Kidney (tissue), 14 donors: ENCODE results near the gene PDE4D. TPM values are rescaled to one million over a fixed set of nuclear protein-coding genes. Genes with fewer than 3 reads are reported as not detected.

Experiments used
- DNase-seq, 5 donors: peaks; one replicate each; pipeline ENCODE4 v3.0.0-alpha.2; 2013 to 2020
- FAIRE-seq: peaks from 2 replicates; lab custom pipeline; 2012; peaks lifted over from hg19 to GRCh38; lab: Jason Lieb, UNC
- H3K27ac ChIP-seq, 2 donors: one replicate each; pipeline ENCODE4 v1.7.0; 2013; ENCODE audit warnings: low read depth in 2 of 2, low read length in 2 of 2, inconsistent platforms in 1 of 2
- H3K27me3 ChIP-seq: one replicate; pipeline ENCODE4 v1.7.1; 2013; ENCODE audit warnings: low read length, inconsistent platforms; ENCODE audit not compliant: control insufficient read depth, insufficient read depth
- H3K36me3 ChIP-seq, 3 donors: one replicate each; pipeline versions ENCODE4 v1.7.0 to v1.7.1; 2013; ENCODE audit warnings: low read length in 3 of 3, control low read depth in 1 of 3, inconsistent platforms in 1 of 3; ENCODE audit not compliant: insufficient read depth in 3 of 3, control insufficient read depth in 2 of 3
- H3K4me1 ChIP-seq, 3 donors: one replicate each; pipeline versions ENCODE4 v1.7.0 to v1.7.1; 2013; ENCODE audit warnings: low read length in 3 of 3, inconsistent platforms in 1 of 3, low read depth in 1 of 3; ENCODE audit not compliant: control insufficient read depth in 2 of 3, insufficient read depth in 2 of 3
- H3K4me3 ChIP-seq, 3 donors: one replicate each; pipeline versions ENCODE4 v1.7.0 to v1.8.1; 2013; ENCODE audit warnings: low read length in 3 of 3, control low read depth in 1 of 3, inconsistent platforms in 1 of 3
- H3K9ac ChIP-seq, 3 donors: one replicate each; pipeline versions ENCODE4 v1.7.0 to v1.7.1; 2013; ENCODE audit warnings: low read length in 3 of 3, control low read depth in 1 of 3, inconsistent platforms in 1 of 3
- H3K9me3 ChIP-seq, 3 donors: one replicate each; pipeline versions ENCODE4 v1.7.0 to v1.7.1; 2013; ENCODE audit warnings: low read length in 3 of 3, control low read depth in 1 of 3, inconsistent platforms in 1 of 3; ENCODE audit not compliant: control insufficient read depth in 2 of 3, insufficient read depth in 1 of 3
- intact Hi-C: fragments of 100-400 bp; cut with DNase I; formaldehyde crosslinking; loops from one replicate; pipeline ENCODE4 v1.11.1; 2022
- polyA plus RNA-seq: library from polyadenylated mRNA; stranded (reverse); fragments of 350-450 nt; fragmentation: Illumina TruSeq; extraction: RNeasy Lipid Tissue Mini Kit (QIAGEN cat#74804); gene quantifications from one replicate; pipeline ENCODE4 v1.2.3, GENCODE V29; 2014; ENCODE audit warnings: low read depth, low replicate concordance; ENCODE audit not compliant: insufficient read depth
- total RNA-seq: library from RNA; stranded (reverse); fragmentation: NEBNext Ultra II Directional; extraction: Animal tissue kit (Norgen Biotek cat#: 25700); gene quantifications from one replicate; pipeline ENCODE4 v1.2.1, GENCODE V29; 2021
- TF ChIP-seq, protein P1 (sequence below): IDR thresholded peaks from 3 replicates; pipeline ENCODE4 v1.5.1; 2012; ENCODE audit warnings: mild to moderate bottlenecking, moderate library complexity, borderline replicate concordance; ENCODE audit not compliant: insufficient read depth; ENCODE audit errors: extremely low read depth
- donor health status: control.
- donor health status: control.
- donor health status: control.
- donor health status: control.
- donor health status: control.
- donor health status: DM: yes; HTN: yes; CAD: no.
- donor health status: Normal renal cell carcinoma (clear cell type).

Gene PDE4D
- total and polyA plus RNA-seq, 2 donors from 2014 or later: 9.2 to 78.9 TPM

DNA sequence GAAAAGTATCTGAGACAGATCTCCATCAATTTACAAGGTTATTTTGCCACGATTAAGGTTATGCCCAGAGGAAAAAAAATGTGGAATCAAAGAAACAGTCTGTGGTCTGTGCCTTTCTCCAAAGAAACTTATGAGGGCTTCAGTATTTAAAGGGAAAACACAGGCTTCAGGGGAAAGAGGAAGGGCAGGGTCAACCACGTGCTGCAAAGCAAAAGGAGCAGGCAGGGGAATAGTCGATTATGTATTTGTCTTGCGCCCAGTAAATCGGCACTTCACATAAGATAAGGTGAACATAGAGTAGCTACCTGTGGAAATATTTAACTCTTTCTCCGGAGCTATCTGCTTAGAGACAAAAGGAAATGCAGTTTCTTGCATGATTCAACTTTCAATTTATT, 967.0 kb downstream of the PDE4D start:
- Histone ChIP-seq H3K9ac (no peak overlapping the region), H3K4me1 (peaks cover 0 to 2% (median 0%) of the 10 kb centered on the region in 3 donors), H3K36me3 (no peaks in the 10 kb centered on the region), H3K27me3 (no peaks in the 10 kb centered on the region), H3K27ac (no peak overlapping the region), H3K4me3 (no peak overlapping the region), H3K9me3 (no peaks in the 10 kb centered on the region)
- intact Hi-C loops: no loop called here
- no peak for DNase-seq
- TF ChIP-seq, protein P1, sequence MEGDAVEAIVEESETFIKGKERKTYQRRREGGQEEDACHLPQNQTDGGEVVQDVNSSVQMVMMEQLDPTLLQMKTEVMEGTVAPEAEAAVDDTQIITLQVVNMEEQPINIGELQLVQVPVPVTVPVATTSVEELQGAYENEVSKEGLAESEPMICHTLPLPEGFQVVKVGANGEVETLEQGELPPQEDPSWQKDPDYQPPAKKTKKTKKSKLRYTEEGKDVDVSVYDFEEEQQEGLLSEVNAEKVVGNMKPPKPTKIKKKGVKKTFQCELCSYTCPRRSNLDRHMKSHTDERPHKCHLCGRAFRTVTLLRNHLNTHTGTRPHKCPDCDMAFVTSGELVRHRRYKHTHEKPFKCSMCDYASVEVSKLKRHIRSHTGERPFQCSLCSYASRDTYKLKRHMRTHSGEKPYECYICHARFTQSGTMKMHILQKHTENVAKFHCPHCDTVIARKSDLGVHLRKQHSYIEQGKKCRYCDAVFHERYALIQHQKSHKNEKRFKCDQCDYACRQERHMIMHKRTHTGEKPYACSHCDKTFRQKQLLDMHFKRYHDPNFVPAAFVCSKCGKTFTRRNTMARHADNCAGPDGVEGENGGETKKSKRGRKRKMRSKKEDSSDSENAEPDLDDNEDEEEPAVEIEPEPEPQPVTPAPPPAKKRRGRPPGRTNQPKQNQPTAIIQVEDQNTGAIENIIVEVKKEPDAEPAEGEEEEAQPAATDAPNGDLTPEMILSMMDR: no peak
- FAIRE-seq: no peak

DNA sequence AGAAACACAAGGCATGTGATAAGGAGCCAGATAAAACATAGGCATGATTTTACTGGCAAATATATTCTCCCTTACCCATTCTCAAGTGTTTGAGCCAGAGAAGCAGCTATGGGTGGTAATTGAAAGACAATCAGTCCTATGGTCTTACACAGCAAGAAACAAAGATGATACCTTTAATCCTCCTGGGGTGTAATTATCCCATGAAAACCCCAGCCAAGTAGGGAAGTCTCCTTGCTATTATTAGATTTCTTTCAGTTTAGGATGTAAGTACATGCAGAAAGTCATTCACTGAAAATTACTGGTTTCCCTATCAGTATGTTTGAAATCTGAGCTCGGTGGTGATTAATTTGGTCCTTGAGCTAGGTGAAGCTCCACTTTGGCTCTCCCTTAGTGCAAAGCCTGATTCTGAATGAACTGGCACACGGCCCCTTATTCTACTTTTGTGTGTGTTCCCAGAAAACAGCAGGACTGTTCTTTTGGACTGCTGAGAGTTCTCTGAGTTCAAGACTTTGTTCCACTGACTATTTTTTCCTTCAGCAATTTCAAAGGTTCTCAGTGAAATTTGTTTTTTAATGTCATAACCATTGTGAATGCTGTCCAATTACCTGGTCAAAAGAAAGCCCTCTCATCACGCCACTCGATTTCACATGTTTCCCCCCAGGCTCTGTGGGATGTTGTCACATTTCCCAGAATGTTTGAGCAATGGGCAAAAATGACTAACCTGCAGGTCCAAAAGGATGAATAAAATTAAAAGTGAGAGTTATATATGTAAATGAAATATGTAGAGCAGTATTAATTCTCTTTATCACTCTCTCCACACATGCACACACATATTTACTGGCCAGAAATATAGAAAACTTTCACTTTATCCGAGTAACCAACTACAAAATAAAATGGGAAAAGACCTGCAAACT, 967.6 kb downstream of the PDE4D start:
- FAIRE-seq: no peak
- Histone ChIP-seq H3K4me1 (peaks cover 0 to 2% (median 0%) of the 10 kb centered on the region in 3 donors), H3K27me3 (no peaks in the 10 kb centered on the region), H3K27ac (no peak overlapping the region), H3K9ac (no peak overlapping the region), H3K4me3 (no peak overlapping the region), H3K9me3 (no peaks in the 10 kb centered on the region), H3K36me3 (no peaks in the 10 kb centered on the region)
- intact Hi-C loops: no loop called here
- DNase-seq: no peak
- TF ChIP-seq, protein P1: no peak

DNA sequence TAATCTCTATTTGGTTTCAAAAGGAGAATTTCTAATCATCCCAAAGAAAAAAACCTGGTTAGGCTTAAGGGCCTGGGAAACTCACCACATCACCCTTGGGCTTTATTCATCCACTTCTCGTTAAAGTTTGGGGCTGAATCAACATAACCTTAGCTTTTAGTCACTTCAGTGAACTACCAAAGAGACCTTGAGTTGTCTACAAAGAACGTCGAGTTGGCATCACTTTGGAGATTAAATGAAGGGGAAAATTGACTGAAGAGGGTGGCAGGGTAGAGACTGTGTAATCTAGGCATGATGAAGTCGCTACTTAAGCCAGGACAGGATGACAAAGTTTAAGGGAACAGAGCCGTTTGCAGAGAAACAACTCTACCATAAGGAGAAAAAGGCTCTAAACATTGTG, 969.2 kb downstream of the PDE4D start:
- TF ChIP-seq, protein P1: no peak
- Histone ChIP-seq H3K4me3 (no peak overlapping the region), H3K4me1 (peaks cover 0 to 2% (median 0%) of the 10 kb centered on the region in 3 donors), H3K36me3 (no peaks in the 10 kb centered on the region), H3K9ac (no peak overlapping the region), H3K27ac (no peak overlapping the region), H3K27me3 (no peaks in the 10 kb centered on the region), H3K9me3 (no peaks in the 10 kb centered on the region)
- DNase-seq (no peak), FAIRE-seq (no peak)
- intact Hi-C loops: no loop called here
